Thoracic aorta (tissue), 2 donors: Measurements from ENCODE around the gene FBXO8. TPM values are rescaled to one million over a fixed set of nuclear protein-coding genes. Genes with fewer than 3 reads are reported as not detected.

Experiments
- ATAC-seq: fragments of 150-250 bp; one replicate; pipeline ENCODE4 v1.8.0; 2017; ENCODE audit warnings: low read depth; ENCODE audit not compliant: insufficient number of reproducible peaks, low FRiP score
- DNase-seq: peaks from one replicate; pipeline ENCODE4 v3.0.0-alpha.2; 2020; ENCODE audit warnings: low spot score
- H3K27ac ChIP-seq, 2 donors: fragments of 200-600 bp; sonication (generic); 1 replicate in 1 of 2; 2 replicates in 1 of 2; pipeline ENCODE4 v1.5.1; 2016; ENCODE audit warnings: mild to moderate bottlenecking in 2 of 2, moderate library complexity in 2 of 2
- H3K27me3 ChIP-seq: fragments of 200-600 bp; sonication (generic); replicated peaks from 2 replicates; pipeline ENCODE4 v1.6.0; 2016; ENCODE audit warnings: mild to moderate bottlenecking; ENCODE audit not compliant: insufficient read depth
- H3K36me3 ChIP-seq: fragments of 200-600 bp; sonication (generic); one replicate; pipeline ENCODE4 v1.5.1; 2016
- H3K4me1 ChIP-seq, 2 donors: fragments of 200-600 bp; sonication (generic); 1 replicate in 1 of 2; 2 replicates in 1 of 2; pipeline versions ENCODE4 v1.5.1 to v1.6.0; 2016; ENCODE audit warnings: low read depth in 2 of 2, mild to moderate bottlenecking in 1 of 2; ENCODE audit not compliant: control insufficient read depth in 1 of 2
- H3K4me3 ChIP-seq: fragments of 200-600 bp; sonication (generic); 2 replicates; pipeline ENCODE4 v1.5.1; 2016; ENCODE audit warnings: mild to moderate bottlenecking
- H3K9me3 ChIP-seq: fragments of 200-600 bp; sonication (generic); 2 replicates; pipeline ENCODE4 v1.5.1; 2016
- CTCF ChIP-seq: fragments of 200-600 bp; sonication (generic); IDR thresholded peaks from one replicate; pipeline ENCODE4 v1.5.1; 2019; ENCODE audit warnings: antibody characterized with exemption
- total RNA-seq, 2 donors: library from RNA; depleted of rRNA; stranded (reverse); fragments of >200 nt; gene quantifications; one replicate each; pipeline versions ENCODE4 v1.1.0 to v1.2.3, GENCODE V29; 2016

Gene FBXO8
- total RNA-seq, 2 donors from 2014 or later, result 19.6 to 25.5 TPM

GRCh38 chr4:174193438-174194374 lies 89.8 kb downstream of the FBXO8 start:
- DNase-seq (no peak), ATAC-seq (no peak)
- Histone ChIP-seq H3K27me3 (no peaks in the 10 kb centered on the region), H3K9me3 (no peaks in the 10 kb centered on the region), H3K27ac (no peak overlapping the region), H3K4me3 (no peak overlapping the region), H3K36me3 (no peaks in the 10 kb centered on the region), H3K4me1 (peaks cover 0 to 2% of the 10 kb centered on the region in 2 donors)
- no peak for TF ChIP-seq CTCF

DNA sequence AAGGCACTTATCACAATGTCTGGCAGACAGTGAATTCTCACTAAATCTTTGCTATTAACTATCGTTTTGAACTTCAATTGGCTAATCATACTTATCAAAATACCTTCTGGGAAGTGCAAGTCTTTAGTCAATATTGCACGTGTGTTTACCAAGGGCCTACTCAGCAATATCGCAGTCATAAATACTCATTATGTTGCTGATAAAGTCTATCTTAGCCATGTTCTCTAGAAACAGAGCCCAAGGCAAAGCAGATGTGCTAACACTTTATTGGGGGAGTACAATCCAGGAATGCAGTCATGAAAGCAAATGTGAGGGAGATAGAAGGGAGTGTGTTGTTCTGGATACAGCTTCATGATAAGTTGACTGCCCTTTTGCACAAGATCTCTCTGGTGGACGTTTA lies 90.5 kb downstream of the FBXO8 start:
- ATAC-seq, result no peak
- no peak for DNase-seq
- Histone ChIP-seq H3K4me3 (no peak overlapping the region), H3K27ac (no peak overlapping the region), H3K4me1 (no peaks in the 10 kb centered on the region), H3K27me3 (no peaks in the 10 kb centered on the region), H3K36me3 (no peaks in the 10 kb centered on the region), H3K9me3 (no peaks in the 10 kb centered on the region)
- TF ChIP-seq CTCF, result no peak

DNA sequence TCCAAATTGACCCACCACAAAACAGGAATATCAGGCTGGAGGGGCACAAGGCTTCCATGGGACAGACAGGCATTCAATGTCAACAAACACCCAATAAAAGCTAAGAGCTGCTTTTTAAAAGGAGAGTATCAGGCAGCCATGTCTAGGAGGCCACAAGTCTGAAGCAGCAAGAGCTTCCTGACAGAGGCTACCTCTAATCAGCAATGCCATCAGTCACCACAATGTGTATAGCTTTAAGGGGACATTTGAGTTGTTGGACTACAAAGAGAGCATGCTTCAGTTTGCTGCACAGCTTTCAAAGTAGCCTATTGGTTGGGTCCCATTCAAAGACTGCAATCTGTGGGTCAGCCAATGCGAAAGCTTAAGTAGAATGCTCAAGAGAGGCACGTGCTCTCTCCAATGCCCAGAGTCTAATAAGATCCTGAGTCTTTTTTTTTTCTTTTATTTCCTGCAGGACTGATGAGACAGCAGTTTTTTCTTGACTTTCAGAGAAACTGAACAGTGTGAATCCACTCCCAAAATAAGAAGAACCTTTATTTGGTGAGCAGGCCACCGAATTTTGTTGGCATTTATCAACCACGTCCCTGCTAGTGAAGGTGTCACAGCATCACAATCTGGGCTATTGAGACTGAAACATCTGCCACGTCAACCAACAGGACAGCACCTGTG lies 92.5 kb downstream of the FBXO8 start:
- H3K27ac ChIP-seq, result no peak overlapping the region
- no peaks in the 10 kb centered on the region for H3K9me3 ChIP-seq
- DNase-seq (no peak), ATAC-seq (no peak)
- TF ChIP-seq CTCF, result no peak
- no peaks in the 10 kb centered on the region for H3K4me1 ChIP-seq
- no peaks in the 10 kb centered on the region for H3K36me3 ChIP-seq
- H3K27me3 ChIP-seq, result no peaks in the 10 kb centered on the region
- H3K4me3 ChIP-seq, result no peak overlapping the region

DNA sequence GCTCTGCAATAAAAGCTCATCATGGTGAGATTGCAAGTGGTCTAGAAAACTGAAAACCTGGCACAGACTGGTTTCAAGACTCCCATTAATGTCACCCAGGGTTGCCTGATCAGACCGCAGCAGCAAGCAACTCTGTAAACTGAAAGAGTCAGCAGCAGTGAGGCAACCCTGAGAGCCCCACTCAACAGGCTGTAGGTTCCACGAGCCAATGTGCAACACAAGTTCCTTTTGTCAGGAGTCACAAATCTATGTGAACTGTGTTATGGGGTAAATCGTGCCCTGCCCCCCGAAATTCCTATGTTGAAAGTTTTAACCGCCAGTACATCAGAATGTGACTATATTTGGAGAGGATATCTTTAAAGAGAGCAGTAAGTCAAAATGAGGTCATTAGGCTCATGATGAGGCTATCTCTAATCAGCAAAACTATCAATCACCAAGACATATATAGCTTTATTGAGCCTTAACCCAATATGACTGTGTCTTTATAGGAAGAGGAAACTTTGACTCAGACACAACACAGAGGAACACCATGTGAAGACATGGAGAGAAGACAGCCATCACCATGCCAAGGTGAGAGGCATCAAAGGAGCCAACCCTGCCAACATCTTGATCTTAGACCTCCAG lies 94.0 kb downstream of the FBXO8 start:
- DNase-seq, result no peak
- H3K36me3 ChIP-seq, result no peaks in the 10 kb centered on the region
- H3K27ac ChIP-seq, result no peak overlapping the region
- H3K27me3 ChIP-seq, result no peaks in the 10 kb centered on the region
- H3K4me1 ChIP-seq, result peaks cover 0 to under 1% of the 10 kb centered on the region in 2 donors
- TF ChIP-seq CTCF, result no peak
- no peaks in the 10 kb centered on the region for H3K9me3 ChIP-seq
- no peak overlapping the region for H3K4me3 ChIP-seq
- no peak for ATAC-seq

Other genes with a start within 250 kb of the FBXO8 start
- gene CEP44, start 244 bp upstream of the FBXO8 start, total RNA-seq, result 10 to 100 TPM; 15.3 to 18.2 TPM
- gene HPGD, start 238.8 kb upstream of the FBXO8 start, total RNA-seq, result 1 to 10 TPM; 3.4 to 6.5 TPM